ENCODE measurements around the gene COL28A1. TPM values are rescaled to one million over a fixed set of nuclear protein-coding genes. Genes with fewer than 3 reads are reported as not detected.
A peak's percentile ranks its signal among the peaks of the same experiment; 100 is the strongest.

COL28A1 gene
- total and polyA plus RNA-seq, 7 donors: 0.29 to 6.3 (median 1.9) TPM

- Histone ChIP-seq H3K27ac (peak overlapping the region; percentile 97), H3K4me1 (peaks cover 30% of the 10 kb centered on the region), H3K9me3 (no peaks in the 10 kb centered on the region), H3K36me3 (ENCODE audit: insufficient read depth in 1 of 2, low read depth in 1 of 2) (no peaks in the 10 kb centered on the region), H3K4me3 (peak overlapping the region; percentile 92), H3K27me3 (ENCODE audit: insufficient read depth in 3 of 3, low read length in 2 of 3) (no peaks in the 10 kb centered on the region)
- intact Hi-C loops (cut with DNase I): loop anchor here in 1 of 2 donors (10.0 kb wide), 3 partner anchors 200 to 650 kb away; partner anchors contain the start of gene C1GALT1
- WGBS, 3 donors: 93 to 98% (median 96%) methylated on average over 4 of the region's 4 CpGs
- no peak for DNase-seq
- no peak for ATAC-seq
- no peak for TF ChIP-seq CTCF (IDR thresholded peaks at IDR 0.05)
These were observed 29.5 kb upstream of the COL28A1 start for GRCh38 chr7:7565018-7565680.

- H3K9me3 ChIP-seq: no peaks in the 10 kb centered on the region
- no peaks in the 10 kb centered on the region for H3K36me3 ChIP-seq (ENCODE audit: insufficient read depth in 1 of 2, low read depth in 1 of 2)
- peak overlapping the region; percentile 92 for H3K4me3 ChIP-seq
- H3K4me1 ChIP-seq: peaks cover 23% of the 10 kb centered on the region
- peak overlapping the region; percentile 97 for H3K27ac ChIP-seq
- H3K27me3 ChIP-seq (ENCODE audit: insufficient read depth in 3 of 3, low read length in 2 of 3): no peaks in the 10 kb centered on the region
- intact Hi-C loops (cut with DNase I): loop anchor here in 1 of 2 donors (10.0 kb wide), 3 partner anchors 200 to 650 kb away; partner anchors contain the start of gene C1GALT1
- TF ChIP-seq CTCF (IDR thresholded peaks at IDR 0.05): no peak
- ATAC-seq: peak; percentile 64 to 77 (median 72)
- 72 to 82% (median 72%) methylated on average over 3 of the region's 3 CpGs for WGBS, 3 donors
- DNase-seq: no peak
These were observed 28.7 kb upstream of the COL28A1 start for GRCh38 chr7:7564323-7564780.

- no peak for DNase-seq
- ATAC-seq: no peak
- H3K27ac ChIP-seq: peak overlapping the region; percentile 97
- intact Hi-C loops (cut with DNase I): loop anchor here in 1 of 2 donors (10.0 kb wide), 3 partner anchors 201 to 651 kb away; partner anchors contain the start of gene C1GALT1
- no peaks in the 10 kb centered on the region for H3K36me3 ChIP-seq (ENCODE audit: insufficient read depth in 1 of 2, low read depth in 1 of 2)
- H3K4me1 ChIP-seq: peaks cover 20% of the 10 kb centered on the region
- TF ChIP-seq CTCF (IDR thresholded peaks at IDR 0.05): no peak
- H3K27me3 ChIP-seq (ENCODE audit: insufficient read depth in 3 of 3, low read length in 2 of 3): no peaks in the 10 kb centered on the region
- H3K4me3 ChIP-seq: peak overlapping the region; percentile 92
- H3K9me3 ChIP-seq: no peaks in the 10 kb centered on the region
These were observed 28.1 kb upstream of the COL28A1 start for GRCh38 chr7:7563813-7564212.

- peak overlapping the region; percentile 97 for H3K27ac ChIP-seq
- ATAC-seq: no peak
- H3K9me3 ChIP-seq: no peaks in the 10 kb centered on the region
- peaks cover 15% of the 10 kb centered on the region for H3K4me1 ChIP-seq
- H3K36me3 ChIP-seq (ENCODE audit: insufficient read depth in 1 of 2, low read depth in 1 of 2): no peaks in the 10 kb centered on the region
- no peak for DNase-seq
- intact Hi-C loops (cut with DNase I): loop anchor here in 1 of 2 donors (10.0 kb wide), 3 partner anchors 202 to 652 kb away; partner anchors contain the start of gene C1GALT1
- TF ChIP-seq CTCF (IDR thresholded peaks at IDR 0.05): no peak
- H3K27me3 ChIP-seq (ENCODE audit: insufficient read depth in 3 of 3, low read length in 2 of 3): no peaks in the 10 kb centered on the region
- 85 to 89% (median 86%) methylated on average over 5 of the region's 5 CpGs for WGBS, 3 donors
- peak overlapping the region; percentile 92 for H3K4me3 ChIP-seq
These were observed 27.6 kb upstream of the COL28A1 start for GRCh38 chr7:7563269-7563668.

All from psoas muscle (tissue), 8 donors.